HL-60 (cell line): ENCODE measurements around the gene SH3PXD2A.

Source experiments
- DNase-seq, 2 experiments: peaks; one replicate each; pipeline ENCODE4 v3.0.0-alpha.2; 2010 to 2020; ENCODE audit warnings: low read depth in 1 of 2, low spot score in 1 of 2
- H3K27ac ChIP-seq: fragments of 250-450 bp; sonication (Bioruptor Pico); replicated peaks from 2 replicates; pipeline ENCODE4 v1.5.1; 2020; ENCODE audit warnings: mild to moderate bottlenecking, moderate library complexity
- H3K27me3 ChIP-seq: fragments of 250-450 bp; sonication (Bioruptor Pico); 2 replicates; pipeline ENCODE4 v1.5.1; 2021; ENCODE audit warnings: mild to moderate bottlenecking, moderate library complexity; ENCODE audit not compliant: insufficient read depth, poor library complexity, severe bottlenecking
- H3K4me3 ChIP-seq: replicated peaks from 2 replicates; pipeline ENCODE4 v1.5.1; 2011; ENCODE audit warnings: mild to moderate bottlenecking, control low read depth, low read length; ENCODE audit not compliant: insufficient read depth
- GABPA ChIP-seq: IDR thresholded peaks from 2 replicates; pipeline ENCODE4 v1.6.1; 2012; ENCODE audit warnings: low read depth
- POLR2AphosphoS5 ChIP-seq: IDR thresholded peaks from 2 replicates; pipeline ENCODE4 v1.6.1; 2012; ENCODE audit warnings: low read depth
- SPI1 ChIP-seq: IDR thresholded peaks from 2 replicates; pipeline ENCODE4 v1.6.1; 2012; ENCODE audit warnings: low read depth, mild to moderate bottlenecking, borderline replicate concordance
- TF ChIP-seq, protein P1 (sequence below): IDR thresholded peaks from 2 replicates; pipeline ENCODE4 v1.6.1; 2012; ENCODE audit warnings: low read depth; ENCODE audit not compliant: insufficient replicate concordance
- TF ChIP-seq, protein P2 (sequence below): IDR thresholded peaks from one replicate; pipeline ENCODE4 v1.5.1; 2011; ENCODE audit warnings: low read length, control low read depth, inconsistent platforms; ENCODE audit not compliant: insufficient read depth

Gene SH3PXD2A

DNA sequence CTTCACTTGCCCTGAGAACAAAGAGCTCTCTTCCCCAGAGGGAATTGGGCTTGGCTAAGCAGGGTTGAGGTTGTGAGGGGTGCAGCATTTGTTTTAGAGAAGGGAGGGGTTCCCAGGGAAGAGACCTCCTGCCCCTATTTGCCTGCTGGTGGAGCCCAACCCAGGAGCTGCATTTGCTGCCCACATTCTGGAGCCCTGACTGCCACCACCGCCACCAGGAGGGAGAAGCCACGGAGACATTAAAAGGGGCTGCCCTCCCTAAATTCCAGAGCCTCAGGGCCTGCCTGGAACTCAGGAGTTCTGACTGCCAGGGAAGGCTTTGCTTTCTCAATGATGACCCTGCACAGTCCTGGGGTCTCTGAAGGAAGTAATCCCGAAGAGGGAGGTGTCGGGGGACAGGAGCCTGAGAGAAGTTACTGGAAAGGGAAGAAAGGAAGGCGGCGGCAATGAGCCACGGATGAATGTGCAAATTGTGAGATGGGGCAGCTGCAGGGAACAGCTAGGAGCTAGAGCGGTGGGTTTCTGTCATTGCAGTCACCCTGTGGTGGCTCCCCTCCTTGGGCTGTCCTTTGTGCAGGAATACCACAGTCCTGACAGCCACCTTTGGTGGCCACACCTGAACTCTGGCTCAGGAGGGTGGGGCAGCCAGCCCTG is 310.6 kb downstream of the SH3PXD2A start:
- H3K27ac ChIP-seq, result no peak overlapping the region
- H3K4me3 ChIP-seq, result no peak overlapping the region
- DNase-seq, result no peak
- peaks cover 3% of the 10 kb centered on the region for H3K27me3 ChIP-seq
- TF ChIP-seq POLR2AphosphoS5 (no peak), GABPA (no peak), SPI1 (no peak)
- TF ChIP-seq, protein P1, sequence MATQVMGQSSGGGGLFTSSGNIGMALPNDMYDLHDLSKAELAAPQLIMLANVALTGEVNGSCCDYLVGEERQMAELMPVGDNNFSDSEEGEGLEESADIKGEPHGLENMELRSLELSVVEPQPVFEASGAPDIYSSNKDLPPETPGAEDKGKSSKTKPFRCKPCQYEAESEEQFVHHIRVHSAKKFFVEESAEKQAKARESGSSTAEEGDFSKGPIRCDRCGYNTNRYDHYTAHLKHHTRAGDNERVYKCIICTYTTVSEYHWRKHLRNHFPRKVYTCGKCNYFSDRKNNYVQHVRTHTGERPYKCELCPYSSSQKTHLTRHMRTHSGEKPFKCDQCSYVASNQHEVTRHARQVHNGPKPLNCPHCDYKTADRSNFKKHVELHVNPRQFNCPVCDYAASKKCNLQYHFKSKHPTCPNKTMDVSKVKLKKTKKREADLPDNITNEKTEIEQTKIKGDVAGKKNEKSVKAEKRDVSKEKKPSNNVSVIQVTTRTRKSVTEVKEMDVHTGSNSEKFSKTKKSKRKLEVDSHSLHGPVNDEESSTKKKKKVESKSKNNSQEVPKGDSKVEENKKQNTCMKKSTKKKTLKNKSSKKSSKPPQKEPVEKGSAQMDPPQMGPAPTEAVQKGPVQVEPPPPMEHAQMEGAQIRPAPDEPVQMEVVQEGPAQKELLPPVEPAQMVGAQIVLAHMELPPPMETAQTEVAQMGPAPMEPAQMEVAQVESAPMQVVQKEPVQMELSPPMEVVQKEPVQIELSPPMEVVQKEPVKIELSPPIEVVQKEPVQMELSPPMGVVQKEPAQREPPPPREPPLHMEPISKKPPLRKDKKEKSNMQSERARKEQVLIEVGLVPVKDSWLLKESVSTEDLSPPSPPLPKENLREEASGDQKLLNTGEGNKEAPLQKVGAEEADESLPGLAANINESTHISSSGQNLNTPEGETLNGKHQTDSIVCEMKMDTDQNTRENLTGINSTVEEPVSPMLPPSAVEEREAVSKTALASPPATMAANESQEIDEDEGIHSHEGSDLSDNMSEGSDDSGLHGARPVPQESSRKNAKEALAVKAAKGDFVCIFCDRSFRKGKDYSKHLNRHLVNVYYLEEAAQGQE, result no peak
- TF ChIP-seq, protein P2, sequence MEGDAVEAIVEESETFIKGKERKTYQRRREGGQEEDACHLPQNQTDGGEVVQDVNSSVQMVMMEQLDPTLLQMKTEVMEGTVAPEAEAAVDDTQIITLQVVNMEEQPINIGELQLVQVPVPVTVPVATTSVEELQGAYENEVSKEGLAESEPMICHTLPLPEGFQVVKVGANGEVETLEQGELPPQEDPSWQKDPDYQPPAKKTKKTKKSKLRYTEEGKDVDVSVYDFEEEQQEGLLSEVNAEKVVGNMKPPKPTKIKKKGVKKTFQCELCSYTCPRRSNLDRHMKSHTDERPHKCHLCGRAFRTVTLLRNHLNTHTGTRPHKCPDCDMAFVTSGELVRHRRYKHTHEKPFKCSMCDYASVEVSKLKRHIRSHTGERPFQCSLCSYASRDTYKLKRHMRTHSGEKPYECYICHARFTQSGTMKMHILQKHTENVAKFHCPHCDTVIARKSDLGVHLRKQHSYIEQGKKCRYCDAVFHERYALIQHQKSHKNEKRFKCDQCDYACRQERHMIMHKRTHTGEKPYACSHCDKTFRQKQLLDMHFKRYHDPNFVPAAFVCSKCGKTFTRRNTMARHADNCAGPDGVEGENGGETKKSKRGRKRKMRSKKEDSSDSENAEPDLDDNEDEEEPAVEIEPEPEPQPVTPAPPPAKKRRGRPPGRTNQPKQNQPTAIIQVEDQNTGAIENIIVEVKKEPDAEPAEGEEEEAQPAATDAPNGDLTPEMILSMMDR, result no peak
